HCT116 (cell line): ENCODE results near the gene TTF1.

ENCODE experiments used
- ELF1 ChIP-seq: IDR thresholded peaks from 2 replicates; pipeline ENCODE4 v1.6.1; 2012; ENCODE audit warnings: low read depth, borderline replicate concordance
- POLR2A ChIP-seq: IDR thresholded peaks from 2 replicates; pipeline ENCODE4 v1.7.0; 2011; ENCODE audit warnings: borderline replicate concordance; ENCODE audit not compliant: insufficient read depth, insufficient read length; ENCODE audit errors: extremely low read depth
- POLR2AphosphoS5 ChIP-seq: IDR thresholded peaks from 2 replicates; pipeline ENCODE4 v1.6.1; 2011; ENCODE audit warnings: mild to moderate bottlenecking, low read depth, low read length, moderate library complexity
- YY1 ChIP-seq: IDR thresholded peaks from 2 replicates; pipeline ENCODE4 v1.6.1; 2011; ENCODE audit warnings: low read length, low read depth, moderate library complexity, mild to moderate bottlenecking; ENCODE audit not compliant: insufficient replicate concordance; ENCODE audit errors: extremely low read depth
- ZNF274 ChIP-seq: fragments of 200-500 bp; sonication (Bioruptor generic); IDR thresholded peaks from 2 replicates; pipeline ENCODE4 v1.6.1; 2014; ENCODE audit warnings: mild to moderate bottlenecking, low read depth, low read length, inconsistent platforms
- TF ChIP-seq, protein P1 (sequence below), 3 experiments: fragments of 200-600 bp in 1 of 3; sonication (generic) in 1 of 3; IDR thresholded peaks in 2 of 3; conservative IDR thresholded peaks in 1 of 3; 2 replicates each; pipeline ENCODE4 v1.5.1; 2012 to 2017; ENCODE audit warnings: low read depth in 2 of 3, low read length in 2 of 3, antibody characterized with exemption in 1 of 3, borderline replicate concordance in 1 of 3, control low read depth in 1 of 3, mild to moderate bottlenecking in 1 of 3, mixed read lengths in 1 of 3, mixed run types in 1 of 3, moderate library complexity in 1 of 3; ENCODE audit not compliant: insufficient read depth in 1 of 3
- TF ChIP-seq, protein P2 (sequence below): IDR thresholded peaks from 2 replicates; pipeline ENCODE4 v1.6.1; 2012
- TF ChIP-seq, protein P3 (sequence below): IDR thresholded peaks from 2 replicates; pipeline ENCODE4 v1.6.1; 2012; ENCODE audit warnings: low read depth

DNA sequence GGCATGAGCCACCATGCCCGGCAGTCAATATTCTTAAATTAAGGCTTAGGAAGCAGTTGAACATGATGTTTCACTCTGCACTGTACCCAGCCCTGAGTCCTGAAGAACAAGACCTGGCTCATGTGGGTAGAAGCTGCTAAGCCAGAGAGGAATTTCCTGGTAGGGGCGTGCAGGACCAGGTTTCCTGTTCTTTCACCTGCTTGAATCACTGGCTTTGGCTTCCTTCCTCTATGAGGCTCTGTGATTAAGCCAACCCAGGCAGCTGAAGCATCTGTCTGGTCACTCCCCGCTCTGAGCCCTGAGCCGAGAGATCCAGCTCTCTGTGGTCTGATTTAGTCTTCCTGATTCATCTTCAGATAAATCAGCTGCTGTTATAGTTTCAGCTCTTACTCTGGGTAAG is 32.5 kb upstream of the TTF1 start:
- TF ChIP-seq POLR2AphosphoS5 (no peak), POLR2A (no peak), YY1 (no peak), ELF1 (no peak), ZNF274 (no peak)
- TF ChIP-seq, protein P1, sequence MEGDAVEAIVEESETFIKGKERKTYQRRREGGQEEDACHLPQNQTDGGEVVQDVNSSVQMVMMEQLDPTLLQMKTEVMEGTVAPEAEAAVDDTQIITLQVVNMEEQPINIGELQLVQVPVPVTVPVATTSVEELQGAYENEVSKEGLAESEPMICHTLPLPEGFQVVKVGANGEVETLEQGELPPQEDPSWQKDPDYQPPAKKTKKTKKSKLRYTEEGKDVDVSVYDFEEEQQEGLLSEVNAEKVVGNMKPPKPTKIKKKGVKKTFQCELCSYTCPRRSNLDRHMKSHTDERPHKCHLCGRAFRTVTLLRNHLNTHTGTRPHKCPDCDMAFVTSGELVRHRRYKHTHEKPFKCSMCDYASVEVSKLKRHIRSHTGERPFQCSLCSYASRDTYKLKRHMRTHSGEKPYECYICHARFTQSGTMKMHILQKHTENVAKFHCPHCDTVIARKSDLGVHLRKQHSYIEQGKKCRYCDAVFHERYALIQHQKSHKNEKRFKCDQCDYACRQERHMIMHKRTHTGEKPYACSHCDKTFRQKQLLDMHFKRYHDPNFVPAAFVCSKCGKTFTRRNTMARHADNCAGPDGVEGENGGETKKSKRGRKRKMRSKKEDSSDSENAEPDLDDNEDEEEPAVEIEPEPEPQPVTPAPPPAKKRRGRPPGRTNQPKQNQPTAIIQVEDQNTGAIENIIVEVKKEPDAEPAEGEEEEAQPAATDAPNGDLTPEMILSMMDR (IDR thresholded peaks at IDR 0.05 in 2 of 3, conservative IDR thresholded peaks at IDR 0.05 in 1 of 3; ENCODE audit: borderline replicate concordance in 1 of 3, insufficient read depth in 1 of 3, low read depth in 2 of 3, low read length in 2 of 3): no peak
- TF ChIP-seq, protein P2, sequence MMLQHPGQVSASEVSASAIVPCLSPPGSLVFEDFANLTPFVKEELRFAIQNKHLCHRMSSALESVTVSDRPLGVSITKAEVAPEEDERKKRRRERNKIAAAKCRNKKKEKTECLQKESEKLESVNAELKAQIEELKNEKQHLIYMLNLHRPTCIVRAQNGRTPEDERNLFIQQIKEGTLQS: no peak
- TF ChIP-seq, protein P3, sequence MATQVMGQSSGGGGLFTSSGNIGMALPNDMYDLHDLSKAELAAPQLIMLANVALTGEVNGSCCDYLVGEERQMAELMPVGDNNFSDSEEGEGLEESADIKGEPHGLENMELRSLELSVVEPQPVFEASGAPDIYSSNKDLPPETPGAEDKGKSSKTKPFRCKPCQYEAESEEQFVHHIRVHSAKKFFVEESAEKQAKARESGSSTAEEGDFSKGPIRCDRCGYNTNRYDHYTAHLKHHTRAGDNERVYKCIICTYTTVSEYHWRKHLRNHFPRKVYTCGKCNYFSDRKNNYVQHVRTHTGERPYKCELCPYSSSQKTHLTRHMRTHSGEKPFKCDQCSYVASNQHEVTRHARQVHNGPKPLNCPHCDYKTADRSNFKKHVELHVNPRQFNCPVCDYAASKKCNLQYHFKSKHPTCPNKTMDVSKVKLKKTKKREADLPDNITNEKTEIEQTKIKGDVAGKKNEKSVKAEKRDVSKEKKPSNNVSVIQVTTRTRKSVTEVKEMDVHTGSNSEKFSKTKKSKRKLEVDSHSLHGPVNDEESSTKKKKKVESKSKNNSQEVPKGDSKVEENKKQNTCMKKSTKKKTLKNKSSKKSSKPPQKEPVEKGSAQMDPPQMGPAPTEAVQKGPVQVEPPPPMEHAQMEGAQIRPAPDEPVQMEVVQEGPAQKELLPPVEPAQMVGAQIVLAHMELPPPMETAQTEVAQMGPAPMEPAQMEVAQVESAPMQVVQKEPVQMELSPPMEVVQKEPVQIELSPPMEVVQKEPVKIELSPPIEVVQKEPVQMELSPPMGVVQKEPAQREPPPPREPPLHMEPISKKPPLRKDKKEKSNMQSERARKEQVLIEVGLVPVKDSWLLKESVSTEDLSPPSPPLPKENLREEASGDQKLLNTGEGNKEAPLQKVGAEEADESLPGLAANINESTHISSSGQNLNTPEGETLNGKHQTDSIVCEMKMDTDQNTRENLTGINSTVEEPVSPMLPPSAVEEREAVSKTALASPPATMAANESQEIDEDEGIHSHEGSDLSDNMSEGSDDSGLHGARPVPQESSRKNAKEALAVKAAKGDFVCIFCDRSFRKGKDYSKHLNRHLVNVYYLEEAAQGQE: no peak
